Activated CD8-positive, alpha-beta T cell treated with anti-CD3 and anti-CD28 coated beads for 36 hours (primary cell): Measurements from ENCODE around the gene RSPH9. TPM values are rescaled to one million over a fixed set of nuclear protein-coding genes. Genes with fewer than 3 reads are reported as not detected.

Source experiments
- ATAC-seq: fragments of 200-7000 bp; cut with Tn5 transposase; one replicate; pipeline ENCODE4 v1.10.0; 2021; ENCODE audit warnings: mild to moderate bottlenecking, moderate library complexity
- CTCF ChIA-PET: fragments of 350-600 bp; sonication (Branson Sonifier 250); formaldehyde crosslinking; loops from one replicate; lab custom pipeline; 2021; ENCODE audit warnings: antibody characterized with exemption; lab: Charles Lee
- POLR2A ChIA-PET: fragments of 350-600 bp; sonication (Branson Sonifier 250); formaldehyde crosslinking; loops from one replicate; lab custom pipeline; 2021; ENCODE audit warnings: antibody characterized with exemption; lab: Charles Lee
- DNase-seq: peaks from one replicate; pipeline ENCODE4 v3.0.0-alpha.2; 2020
- H3K27ac Mint-ChIP-seq: one replicate; pipeline ENCODE4 v1.8.0; 2021; ENCODE audit warnings: mild to moderate bottlenecking, mixed read lengths
- H3K27me3 Mint-ChIP-seq: one replicate; pipeline ENCODE4 v1.8.0; 2021; ENCODE audit warnings: mixed read lengths
- H3K36me3 Mint-ChIP-seq: one replicate; pipeline ENCODE4 v1.8.0; 2021; ENCODE audit warnings: low read depth, mixed read lengths
- H3K4me1 Mint-ChIP-seq: one replicate; pipeline ENCODE4 v1.8.0; 2021; ENCODE audit warnings: low read depth, mixed read lengths
- H3K4me3 Mint-ChIP-seq: one replicate; pipeline ENCODE4 v1.8.0; 2021; ENCODE audit warnings: mild to moderate bottlenecking, moderate library complexity, mixed read lengths
- H3K9me3 Mint-ChIP-seq: one replicate; pipeline ENCODE4 v1.8.0; 2021; ENCODE audit warnings: mixed read lengths
- CTCF ChIP-seq: fragments of 200-600 bp; IDR thresholded peaks from one replicate; pipeline ENCODE4 v1.8.0; 2022; ENCODE audit warnings: antibody characterized with exemption, mild to moderate bottlenecking
- intact Hi-C: fragments of 100-400 bp; cut with micrococcal nuclease; formaldehyde crosslinking; loops from one replicate; pipeline ENCODE4 v1.10.0; 2022
- total RNA-seq, 2 experiments: library from RNA; stranded (reverse); gene quantifications; one replicate each; pipeline ENCODE4 v1.2.3, GENCODE V29; 2021

RSPH9 gene
- total RNA-seq, result under 1 TPM in 1 of 2 experiments, not detected in 1; 0.11 TPM

GRCh38 chr6:43644940-43645612 is at the start of gene RSPH9:
RSPH9 (plus strand) TSS chr6:43645036; CDS start chr6:43645099, 63 bp downstream.
- POLR2A ChIA-PET, result interaction anchor here (0.9 to 4.0 kb wide), 4 partner anchors 9 to 24 kb away, joined by 3 to 15 read pairs (median 5); partner anchors contain the start of gene MAD2L1BP
- TF ChIP-seq CTCF, result no peak
- ATAC-seq, result peak; percentile 94
- Mint-ChIP-seq H3K27me3 (no peaks in the 10 kb centered on the region), H3K4me3 (peak within 1 kb of the TSS; percentile 71), H3K9me3 (no peaks in the 10 kb centered on the region), H3K27ac (peak within 1 kb of the TSS; percentile 17), H3K36me3 (peaks cover 12% of the 10 kb centered on the region), H3K4me1 (peaks cover 14% of the 10 kb centered on the region)
- CTCF ChIA-PET, result interaction anchor here (0.9 to 5.5 kb wide), 5 partner anchors 8 to 434 kb away, joined by 3 to 38 read pairs (median 3); no protein-coding TSS in a partner anchor
- intact Hi-C loops, result no loop called here
- DNase-seq, result peak; percentile 84

GRCh38 chr6:43600595-43600994 is 44.2 kb upstream of the RSPH9 start:
- CTCF ChIA-PET, result interaction anchor here (1.8 to 1.9 kb wide), 2 partner anchors 8 to 48 kb away, joined by 3 to 9 read pairs; no protein-coding TSS in a partner anchor
- no peak overlapping the region for H3K4me3 Mint-ChIP-seq
- no peak for ATAC-seq
- H3K27me3 Mint-ChIP-seq, result no peaks in the 10 kb centered on the region
- POLR2A ChIA-PET, result no interaction called here
- no peaks in the 10 kb centered on the region for H3K4me1 Mint-ChIP-seq
- H3K27ac Mint-ChIP-seq, result no peak overlapping the region
- H3K36me3 Mint-ChIP-seq, result peaks cover 24% of the 10 kb centered on the region
- H3K9me3 Mint-ChIP-seq, result no peaks in the 10 kb centered on the region
- intact Hi-C loops, result no loop called here
- no peak for DNase-seq
- TF ChIP-seq CTCF, result no peak

- no peaks in the 10 kb centered on the region for H3K27me3 Mint-ChIP-seq
- no peak for TF ChIP-seq CTCF
- no peak overlapping the region for H3K27ac Mint-ChIP-seq
- H3K36me3 Mint-ChIP-seq, result peaks cover 36% of the 10 kb centered on the region
- intact Hi-C loops, result no loop called here
- H3K4me1 Mint-ChIP-seq, result peaks cover 2% of the 10 kb centered on the region
- DNase-seq, result no peak
- ChIA-PET POLR2A (interaction anchor here (1.0 kb wide), 1 partner anchor 14 kb away, joined by 3 read pairs; no protein-coding TSS in a partner anchor), CTCF (interaction anchor here (1.3 kb wide), 1 partner anchor 25 kb away, joined by 3 read pairs; no protein-coding TSS in a partner anchor)
- no peaks in the 10 kb centered on the region for H3K9me3 Mint-ChIP-seq
- H3K4me3 Mint-ChIP-seq, result no peak overlapping the region
- ATAC-seq, result no peak
Observed at GRCh38 chr6:43604174-43604573, 40.7 kb upstream of the RSPH9 start.

- Mint-ChIP-seq H3K4me1 (peaks cover 2% of the 10 kb centered on the region), H3K36me3 (peaks cover 36% of the 10 kb centered on the region), H3K27ac (no peak overlapping the region), H3K27me3 (no peaks in the 10 kb centered on the region), H3K9me3 (no peaks in the 10 kb centered on the region), H3K4me3 (no peak overlapping the region)
- ATAC-seq (no peak), DNase-seq (no peak)
- ChIA-PET CTCF (interaction anchor here (1.2 kb wide), 1 partner anchor 682 kb away, joined by 3 read pairs; no protein-coding TSS in a partner anchor), POLR2A (no interaction called here)
- intact Hi-C loops, result no loop called here
- no peak for TF ChIP-seq CTCF
Observed at GRCh38 chr6:43606019-43606418, 38.8 kb upstream of the RSPH9 start.

GRCh38 chr6:43608310-43608763 is 36.5 kb upstream of the RSPH9 start:
- H3K4me3 Mint-ChIP-seq, result no peak overlapping the region
- intact Hi-C loops, result no loop called here
- ChIA-PET POLR2A (interaction anchor here (0.7 to 1.2 kb wide), 4 partner anchors 11 to 617 kb away, joined by 3 to 4 read pairs (median 3); partner anchors contain the start of genes POLH and XPO5), CTCF (interaction anchor here (0.7 to 3.0 kb wide), 32 partner anchors 8 to 470 kb away, joined by 3 to 33 read pairs (median 6); partner anchors contain the start of genes GTPBP2, MAD2L1BP, POLH and POLR1C)
- peaks cover 2% of the 10 kb centered on the region for H3K4me1 Mint-ChIP-seq
- H3K27me3 Mint-ChIP-seq, result no peaks in the 10 kb centered on the region
- peaks cover 30% of the 10 kb centered on the region for H3K36me3 Mint-ChIP-seq
- ATAC-seq (peak; percentile 45), DNase-seq (peak; percentile 82)
- no peaks in the 10 kb centered on the region for H3K9me3 Mint-ChIP-seq
- no peak overlapping the region for H3K27ac Mint-ChIP-seq
- TF ChIP-seq CTCF, result peak; percentile 75
